NOMO-1 treated with DMSO at 0.1 percent for 48 hours (cell line): ENCODE results near the gene SLC12A1.

Source experiments
- DNase-seq: peaks from one replicate; lab custom pipeline; 2025; ENCODE audit not compliant: unreplicated experiment; lab: John Stamatoyannopoulos, UW

SLC12A1 gene

GRCh38 chr15:48205981-48206380 is at the start of gene SLC12A1:
Gene SLC12A1 (plus strand): TSS chr15:48206302. CDS start chr15:48207720, 1,418 bp downstream.
- no peak for DNase-seq

DNA sequence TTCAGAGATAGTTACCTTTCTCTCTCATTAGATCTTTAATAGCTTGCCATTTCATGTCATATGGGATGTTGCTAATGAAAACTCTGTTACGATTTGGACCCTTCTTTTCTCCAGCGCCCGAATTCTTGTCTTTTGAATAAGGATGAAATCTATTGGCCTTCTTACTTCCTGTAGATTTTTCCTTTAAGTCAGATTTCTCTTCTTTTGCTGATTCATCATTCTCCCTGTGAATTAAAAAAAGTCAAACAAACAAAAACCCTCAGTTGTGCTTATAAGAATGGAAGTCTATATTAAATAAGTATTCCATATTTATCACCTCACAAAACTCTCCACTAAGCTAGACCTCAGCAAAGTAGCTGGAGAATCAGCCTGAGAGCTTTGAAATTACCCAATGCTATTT is 37.5 kb upstream of the SLC12A1 start:
- DNase-seq, result no peak

GRCh38 chr15:48170981-48171380 is 35.1 kb upstream of the SLC12A1 start:
- DNase-seq, result no peak

DNA sequence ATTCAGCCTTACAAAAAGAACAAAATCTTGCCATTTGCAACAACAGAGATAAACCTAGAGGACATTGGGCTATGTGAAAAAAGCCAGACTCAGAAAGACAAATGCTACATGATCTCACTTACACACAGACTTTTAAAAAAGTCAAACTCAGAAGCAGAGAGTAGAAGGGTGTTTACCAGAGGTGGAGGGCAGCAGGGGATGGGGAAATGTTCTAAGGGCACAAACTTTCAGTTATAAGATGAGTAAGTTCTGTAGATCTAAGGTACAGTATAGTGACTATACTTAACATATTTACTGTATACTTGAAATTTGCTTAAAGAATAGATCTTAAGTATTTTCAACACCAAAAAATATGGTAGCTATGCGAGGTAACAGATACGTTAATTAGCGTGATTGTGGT is 31.0 kb upstream of the SLC12A1 start:
- DNase-seq, result no peak

DNA sequence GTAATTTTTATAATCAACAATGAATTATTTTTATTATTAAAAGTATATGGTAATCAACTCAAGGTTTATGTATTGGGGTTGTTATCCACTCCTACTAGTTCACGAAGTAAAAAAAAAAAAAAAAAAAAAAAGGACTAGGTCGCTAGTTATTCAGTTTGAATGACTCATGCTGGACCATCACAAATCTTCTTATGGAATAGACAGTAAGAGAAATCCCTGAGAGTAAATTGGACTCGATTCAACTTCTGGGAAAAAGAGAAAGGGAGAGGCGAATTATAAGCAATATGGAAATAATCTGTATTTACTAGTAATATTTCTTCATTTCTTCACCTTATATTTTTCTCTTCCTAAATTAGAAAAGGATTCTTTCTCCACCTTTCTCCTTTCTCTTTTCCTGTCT is 30.0 kb upstream of the SLC12A1 start:
- no peak for DNase-seq

GRCh38 chr15:48176957-48177356 is 29.1 kb upstream of the SLC12A1 start:
- no peak for DNase-seq

DNA sequence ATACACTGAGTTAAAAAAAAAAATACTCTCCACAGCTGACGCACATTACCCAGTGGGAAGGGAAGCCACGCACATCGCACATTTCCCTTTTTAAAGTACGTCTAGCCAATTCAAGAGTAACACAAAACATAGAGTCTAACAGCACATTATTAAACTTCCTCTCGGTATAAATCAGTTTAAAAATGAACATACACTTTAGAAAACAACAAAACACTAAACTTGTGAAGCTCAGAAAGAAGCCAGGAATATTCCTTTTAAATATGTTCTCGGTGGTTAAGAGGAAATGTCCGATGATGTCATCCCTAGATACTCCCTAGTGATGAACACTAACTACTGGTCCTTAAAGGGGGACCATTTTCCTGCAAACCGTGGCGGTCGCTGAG is 28.7 kb upstream of the SLC12A1 start:
- DNase-seq, result no peak

GRCh38 chr15:48177766-48178647 is 28.1 kb upstream of the SLC12A1 start, which contains the start of gene MYEF2:
Gene MYEF2 (minus strand): TSS chr15:48178295. CDS start chr15:48178237, 58 bp downstream.
- no peak for DNase-seq

- DNase-seq, result no peak
Observed at GRCh38 chr15:48178648-48178931, 27.5 kb upstream of the SLC12A1 start.

- DNase-seq, result no peak
Observed at GRCh38 chr15:48182749-48183148, 23.4 kb upstream of the SLC12A1 start.

GRCh38 chr15:48185529-48185928 is 20.6 kb upstream of the SLC12A1 start:
- DNase-seq, result no peak

GRCh38 chr15:48186271-48186670 is 19.8 kb upstream of the SLC12A1 start:
- no peak for DNase-seq

DNA sequence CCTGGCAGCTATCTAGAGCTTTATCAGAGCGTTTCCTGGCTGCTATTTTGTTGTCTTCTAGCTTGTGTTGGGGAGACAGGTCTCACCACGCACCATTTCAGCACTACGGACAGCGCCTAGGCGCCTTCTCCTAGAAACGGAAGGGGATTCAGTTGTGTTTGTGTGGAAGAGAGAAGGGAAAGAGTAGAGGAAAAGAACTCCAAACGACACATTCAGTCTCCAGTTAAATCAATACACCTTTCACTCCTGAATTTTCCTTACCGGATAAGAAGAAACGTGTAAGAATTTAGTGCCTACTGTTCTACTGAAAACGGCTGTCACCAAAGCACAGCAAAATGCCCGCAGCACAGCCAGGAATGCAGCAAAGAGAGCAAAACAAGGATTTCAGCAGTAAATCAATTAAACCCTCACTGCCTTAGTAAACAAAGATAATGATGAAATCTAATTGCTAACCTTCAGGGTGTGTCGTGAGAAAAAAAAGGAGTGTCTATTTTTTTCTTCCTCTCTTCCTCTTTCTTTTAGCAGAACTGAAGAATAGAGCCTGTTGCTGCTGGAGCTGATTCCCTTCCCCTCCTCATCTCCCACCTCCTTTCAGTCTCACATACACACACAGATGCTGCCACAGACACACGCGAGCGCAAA is 15.0 kb upstream of the SLC12A1 start:
- DNase-seq, result no peak

GRCh38 chr15:48191574-48192225 is 14.4 kb upstream of the SLC12A1 start, which contains the start of gene CTXN2:
Gene CTXN2 (plus strand): TSS chr15:48191665. CDS start chr15:48201301, 9,636 bp downstream.
- DNase-seq, result no peak

DNA sequence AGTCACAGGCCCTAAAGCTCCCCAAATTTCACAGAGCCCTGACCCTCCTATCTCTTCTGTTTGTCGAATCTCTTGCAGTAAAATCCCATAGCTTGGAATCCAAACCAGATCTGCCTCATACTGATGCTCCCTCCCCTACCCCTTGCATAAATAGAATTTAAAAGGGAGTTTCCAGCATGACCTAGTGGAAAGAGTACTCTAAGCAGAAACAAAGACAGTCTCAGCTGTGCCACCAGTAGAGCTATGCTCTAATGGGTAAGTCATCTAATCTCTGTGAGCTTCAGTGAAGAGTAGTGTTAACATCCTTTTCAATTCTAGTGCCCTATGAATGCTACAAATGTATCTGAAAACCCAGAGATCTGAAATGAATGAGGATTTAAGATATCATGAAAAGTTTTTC is 4.0 kb upstream of the SLC12A1 start:
- DNase-seq, result no peak

- no peak for DNase-seq
Observed at GRCh38 chr15:48221261-48221660, 15.2 kb downstream of the SLC12A1 start.

- no peak for DNase-seq
Observed at GRCh38 chr15:48221885-48222284, 15.8 kb downstream of the SLC12A1 start.

- DNase-seq, result no peak
Observed at GRCh38 chr15:48222627-48223026, 16.5 kb downstream of the SLC12A1 start.

GRCh38 chr15:48225771-48226170 is 19.7 kb downstream of the SLC12A1 start:
- no peak for DNase-seq

DNA sequence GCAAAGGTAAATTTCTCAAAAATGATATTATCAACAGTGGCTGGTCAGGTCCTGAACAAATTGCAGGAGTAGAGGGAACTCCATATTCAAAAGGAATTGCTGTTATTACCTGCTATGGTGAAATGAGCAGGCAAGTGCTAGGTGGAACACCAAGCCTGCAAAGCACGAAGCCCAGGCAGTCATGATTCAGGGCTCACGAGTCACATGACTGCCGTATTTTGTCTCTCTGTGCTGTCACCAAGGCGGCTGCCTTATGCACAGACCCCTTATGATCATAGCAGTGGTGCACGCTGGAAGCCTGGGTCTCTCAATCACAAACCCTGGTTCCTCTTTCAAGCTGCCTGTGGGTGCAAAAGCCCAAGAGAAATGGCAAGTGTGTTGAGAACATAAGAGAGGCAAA is 24.4 kb downstream of the SLC12A1 start:
- no peak for DNase-seq

DNA sequence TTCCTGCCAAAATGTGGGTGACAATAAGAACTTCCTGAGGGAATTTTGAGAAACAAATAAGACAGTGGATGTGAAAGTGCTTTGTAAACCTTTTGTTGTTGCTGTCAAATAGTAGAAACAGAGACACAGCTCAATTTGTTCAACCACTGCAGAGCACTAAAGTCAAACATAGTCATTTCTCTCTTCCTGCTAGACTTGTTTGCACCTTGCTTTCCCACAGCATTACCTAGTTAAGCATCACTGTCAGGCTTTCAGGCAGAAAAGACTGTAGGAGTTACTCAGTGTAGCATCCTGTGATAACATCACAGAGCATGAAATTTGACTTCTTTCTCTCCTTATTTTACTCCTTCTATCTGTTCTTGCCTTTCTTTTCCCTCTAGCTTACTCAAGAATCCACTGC is 27.1 kb downstream of the SLC12A1 start:
- no peak for DNase-seq

DNA sequence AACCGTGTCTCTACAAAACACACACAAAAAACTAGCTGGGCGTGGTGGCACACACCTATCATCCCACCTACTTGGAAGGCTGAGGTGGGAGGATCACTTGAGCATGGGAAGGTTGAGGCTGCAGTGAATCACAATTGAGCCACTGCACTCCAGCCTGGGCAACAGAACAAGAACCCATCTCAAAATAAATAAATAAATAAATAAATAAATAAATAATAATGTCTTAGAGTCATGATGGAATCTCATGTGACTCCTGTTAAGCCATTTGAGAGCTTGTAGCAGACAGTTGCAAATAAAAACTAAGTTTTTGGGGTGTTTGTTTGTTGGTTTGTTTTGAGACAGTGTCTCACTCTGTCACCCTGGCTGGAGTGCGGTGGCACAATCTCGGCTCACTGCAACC is 33.2 kb downstream of the SLC12A1 start:
- DNase-seq, result no peak
